Amniotic stem cell (primary cell): Measurements from ENCODE around the gene OR4C11.

Experiments
- DNase-seq: peaks from one replicate; lab custom pipeline; 2025; lab: John Stamatoyannopoulos, UW

The OR4C11 gene

GRCh38 chr11:55607545-55607944 lies at the start of gene OR4C11:
Gene OR4C11 (minus strand): TSS chr11:55607645. CDS start chr11:55604373, 3,272 bp downstream.
- no peak for DNase-seq

- no peak for DNase-seq
These were observed 47.7 kb upstream of the OR4C11 start for GRCh38 chr11:55655096-55655495.

- DNase-seq = no peak
These were observed 45.1 kb upstream of the OR4C11 start for GRCh38 chr11:55652560-55652959.

DNA sequence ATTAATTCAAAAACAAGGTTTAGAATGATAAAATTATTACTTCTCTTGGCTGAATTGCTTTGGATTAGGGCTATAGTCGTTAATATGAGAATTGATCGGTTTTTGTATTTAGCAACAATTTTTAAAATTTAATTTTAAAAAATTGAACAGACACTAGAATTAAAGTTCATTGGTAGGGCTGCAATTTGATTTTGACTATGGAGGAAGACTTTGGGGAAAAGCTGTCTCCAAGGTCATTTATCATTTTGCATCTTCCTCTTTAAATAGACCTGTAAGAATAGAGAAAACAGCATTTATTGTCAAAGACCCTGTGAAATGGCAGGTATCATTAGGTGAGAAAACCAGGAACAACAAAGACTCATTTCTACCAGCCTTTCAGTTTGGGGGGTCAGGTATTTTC lies 40.6 kb upstream of the OR4C11 start, which contains the start of gene OR4S2:
Gene OR4S2 (plus strand): TSS at position 301 of the 400 bp plus-strand sequence. CDS start 2,577 bp downstream, outside the sequence.
- DNase-seq = no peak

DNA sequence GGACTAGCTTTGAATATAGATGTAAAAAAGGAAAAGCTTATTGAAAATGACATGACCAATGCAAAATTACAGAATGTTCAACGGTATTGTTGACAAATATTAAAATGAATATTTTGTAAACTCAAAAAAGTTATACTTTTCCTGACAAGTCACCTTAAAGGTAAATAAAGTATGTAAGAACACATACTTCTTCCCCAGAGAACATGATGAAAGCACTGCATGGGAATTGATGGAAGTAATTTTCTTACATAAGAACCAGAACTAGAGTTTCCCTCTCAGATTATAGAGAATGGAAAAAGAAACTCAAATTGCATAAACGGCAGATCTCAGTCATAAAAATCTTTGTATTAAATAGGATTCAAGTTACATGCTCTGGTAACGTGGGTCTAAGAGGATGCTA lies 27.4 kb upstream of the OR4C11 start, which contains the start of gene OR4P4:
Gene OR4P4 (plus strand): TSS at position 301 of the 400 bp plus-strand sequence.
- DNase-seq = no peak

GRCh38 chr11:55624531-55624930 lies 17.1 kb upstream of the OR4C11 start:
- no peak for DNase-seq

DNA sequence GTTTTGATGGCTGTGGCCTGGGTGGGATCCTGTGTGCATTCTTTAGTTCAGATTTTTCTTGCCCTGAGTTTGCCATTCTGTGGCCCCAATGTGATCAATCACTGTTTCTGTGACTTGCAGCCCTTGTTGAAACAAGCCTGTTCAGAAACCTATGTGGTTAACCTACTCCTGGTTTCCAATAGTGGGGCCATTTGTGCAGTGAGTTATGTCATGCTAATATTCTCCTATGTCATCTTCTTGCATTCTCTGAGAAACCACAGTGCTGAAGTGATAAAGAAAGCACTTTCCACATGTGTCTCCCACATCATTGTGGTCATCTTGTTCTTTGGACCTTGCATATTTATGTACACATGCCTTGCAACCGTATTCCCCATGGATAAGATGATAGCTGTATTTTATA lies 34.9 kb downstream of the OR4C11 start:
- DNase-seq = no peak

DNA sequence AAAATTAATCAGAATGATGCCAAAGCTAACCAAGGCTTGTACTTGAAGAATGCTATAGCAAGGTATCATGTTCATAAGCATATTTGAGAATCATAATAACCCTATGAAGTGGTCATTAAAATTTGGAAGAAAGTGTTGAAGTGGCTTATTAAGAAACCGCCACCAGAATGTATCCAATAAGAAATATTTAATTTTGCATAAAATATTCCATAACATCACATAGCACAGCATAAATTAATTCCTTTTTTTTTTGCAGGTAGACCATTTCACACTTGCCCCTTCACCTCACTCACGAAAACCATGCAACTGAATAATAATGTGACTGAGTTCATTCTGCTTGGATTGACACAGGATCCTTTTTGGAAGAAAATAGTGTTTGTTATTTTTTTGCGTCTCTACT lies 35.6 kb downstream of the OR4C11 start, which contains the start of gene OR4C16:
Gene OR4C16 (plus strand): TSS at position 301 of the 400 bp plus-strand sequence. CDS start 0 bp downstream, at position 301.
- no peak for DNase-seq

DNA sequence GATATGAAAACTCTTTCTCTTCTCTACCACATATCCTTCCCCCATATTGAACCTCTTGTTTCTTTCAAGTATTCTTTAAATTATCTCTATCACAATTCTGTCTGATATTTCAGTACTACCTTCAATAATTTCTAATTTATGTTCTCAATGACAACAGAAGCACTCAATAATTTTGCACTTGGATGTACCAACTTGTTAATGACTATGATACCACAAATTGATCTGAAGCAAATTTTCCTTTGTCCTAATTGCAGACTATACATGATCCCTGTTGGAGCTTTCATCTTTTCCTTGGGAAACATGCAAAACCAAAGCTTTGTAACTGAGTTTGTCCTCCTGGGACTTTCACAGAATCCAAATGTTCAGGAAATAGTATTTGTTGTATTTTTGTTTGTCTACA lies 53.3 kb downstream of the OR4C11 start, which contains the start of gene OR4C15:
Gene OR4C15 (plus strand): TSS at position 301 of the 400 bp plus-strand sequence. CDS start 0 bp downstream, at position 301.
- no peak for DNase-seq
